Prostate gland (tissue), 2 donors: ENCODE measurements around the gene TP53I13. TPM values are rescaled to one million over a fixed set of nuclear protein-coding genes. Genes with fewer than 3 reads are reported as not detected.

Source experiments
- DNase-seq: peaks from one replicate; pipeline ENCODE4 v3.0.0-alpha.2; 2019; ENCODE audit warnings: low spot score
- H3K27ac ChIP-seq, 2 donors: fragments of 200-600 bp; sonication (generic); 2 replicates each; pipeline ENCODE4 v1.5.1; 2017 to 2019
- H3K27me3 ChIP-seq: fragments of 200-600 bp; sonication (generic); replicated peaks from 2 replicates; pipeline ENCODE4 v1.5.1; 2019; ENCODE audit not compliant: insufficient read depth
- H3K36me3 ChIP-seq, 2 donors: fragments of 200-600 bp; sonication (generic); 1 replicate in 1 of 2; 2 replicates in 1 of 2; pipeline versions ENCODE4 v1.5.1 to v1.8.1; 2017 to 2019
- H3K4me1 ChIP-seq: fragments of 200-600 bp; sonication (generic); replicated peaks from 2 replicates; pipeline ENCODE4 v1.5.1; 2019
- H3K4me3 ChIP-seq, 2 donors: fragments of 200-600 bp; sonication (generic); 2 replicates each; pipeline ENCODE4 v1.5.1; 2017 to 2019
- H3K9me3 ChIP-seq: fragments of 200-600 bp; sonication (generic); 2 replicates; pipeline ENCODE4 v1.5.1; 2017
- CTCF ChIP-seq, 4 experiments: fragments of 200-600 bp in 2 of 4; fragments of 450-650 bp in 2 of 4; sonication (generic) in 2 of 4; IDR thresholded peaks; 1 replicate in 3 of 4; 2 replicates in 1 of 4; pipeline ENCODE4 v1.5.1; 2016 to 2019; ENCODE audit warnings: antibody characterized with exemption in 4 of 4, mild to moderate bottlenecking in 2 of 4, moderate library complexity in 2 of 4
- POLR2A ChIP-seq: fragments of 450-650 bp; IDR thresholded peaks from one replicate; pipeline ENCODE4 v1.6.1; 2016; ENCODE audit warnings: antibody characterized with exemption, mild to moderate bottlenecking
- POLR2AphosphoS5 ChIP-seq: sonication (generic); formaldehyde crosslinking; IDR thresholded peaks from one replicate; pipeline ENCODE4 v1.6.1; 2017; ENCODE audit warnings: antibody characterized with exemption
- WGBS: methylation state at CpG from one replicate; pipeline ENCODE4 v1.1.5; 2018; 5-methylcytosine and 5-hydroxymethylcytosine counted together
- intact Hi-C: fragments of 100-400 bp; cut with DNase I; formaldehyde crosslinking; loops from one replicate; pipeline ENCODE4 v1.14.2; 2022
- total RNA-seq, 2 donors: library from RNA; depleted of rRNA; stranded (reverse); fragments of >200 nt; gene quantifications; one replicate each; pipeline ENCODE4 v1.1.0, GENCODE V29; 2016

TP53I13 gene
- total RNA-seq, 2 donors from 2014 or later: 52.5 to 82.0 TPM

DNA sequence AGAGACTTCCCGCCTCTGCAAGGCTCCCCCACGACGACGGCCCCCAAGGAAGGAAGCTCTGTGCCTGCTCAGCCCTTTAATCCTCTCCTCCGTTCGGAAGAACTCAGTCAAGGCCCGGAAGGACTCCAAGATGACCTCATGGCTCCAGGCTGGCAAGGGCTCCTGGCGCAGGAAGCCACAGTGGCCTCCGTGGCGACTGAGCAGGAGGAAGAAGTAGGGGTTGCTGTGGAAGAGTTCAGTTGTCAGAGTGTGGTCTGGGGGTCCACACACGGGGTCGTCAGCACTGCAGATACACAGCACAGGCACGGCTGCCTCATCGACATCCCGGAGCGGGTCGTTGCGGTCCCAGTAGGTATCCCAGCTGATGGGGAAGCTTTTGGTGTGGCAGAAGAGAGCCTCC lies 5.9 kb upstream of the TP53I13 start:
- Histone ChIP-seq H3K4me3 (no peak overlapping the region), H3K9me3 (no peaks in the 10 kb centered on the region), H3K4me1 (no peaks in the 10 kb centered on the region), H3K36me3 (no peaks in the 10 kb centered on the region), H3K27ac (no peak overlapping the region), H3K27me3 (no peaks in the 10 kb centered on the region)
- 89% methylated on average over 18 of the region's 18 CpGs for WGBS
- no peak for DNase-seq
- intact Hi-C loops: no loop called here
- TF ChIP-seq CTCF (IDR thresholded peaks at IDR 0.05) (no peak), POLR2A (no peak), POLR2AphosphoS5 (no peak)

DNA sequence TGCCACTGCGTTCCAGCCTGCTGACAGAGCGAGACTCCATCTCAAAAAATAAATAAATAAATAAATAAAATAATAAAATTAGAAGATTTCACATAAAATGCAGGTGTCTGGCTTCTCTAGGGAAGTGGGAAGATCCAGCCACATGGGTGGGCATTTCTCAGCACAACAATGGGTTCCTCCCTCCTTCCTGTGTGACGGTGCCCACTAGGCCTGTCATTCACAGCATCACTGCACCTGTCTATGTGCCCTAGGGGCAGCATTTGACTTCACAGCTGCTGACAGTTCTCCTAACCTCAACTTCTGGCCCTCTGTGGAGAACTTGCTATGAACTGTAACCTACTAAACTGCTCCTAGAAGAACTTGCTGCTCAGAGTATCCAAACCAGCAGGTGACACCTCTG lies 4.7 kb upstream of the TP53I13 start:
- H3K27me3 ChIP-seq: no peaks in the 10 kb centered on the region
- intact Hi-C loops: no loop called here
- WGBS: 96% methylated on average over 3 of the region's 3 CpGs
- TF ChIP-seq POLR2A: no peak
- no peak overlapping the region for H3K4me3 ChIP-seq
- no peaks in the 10 kb centered on the region for H3K4me1 ChIP-seq
- no peak for DNase-seq
- H3K9me3 ChIP-seq: no peaks in the 10 kb centered on the region
- no peak overlapping the region for H3K27ac ChIP-seq
- no peaks in the 10 kb centered on the region for H3K36me3 ChIP-seq

GRCh38 chr17:29565643-29566472 lies 2.6 kb upstream of the TP53I13 start:
- intact Hi-C loops: no loop called here
- H3K36me3 ChIP-seq: no peaks in the 10 kb centered on the region
- H3K9me3 ChIP-seq: no peaks in the 10 kb centered on the region
- peak overlapping the region; percentile 61 to 62 for H3K4me3 ChIP-seq
- peaks cover 4% of the 10 kb centered on the region for H3K4me1 ChIP-seq
- TF ChIP-seq POLR2AphosphoS5 (no peak), CTCF (IDR thresholded peaks at IDR 0.05) (no peak), POLR2A (no peak)
- WGBS: 32% methylated on average over 55 of the region's 55 CpGs
- peak; percentile 5 for DNase-seq
- no peaks in the 10 kb centered on the region for H3K27me3 ChIP-seq
- peak overlapping the region; percentile 85 to 90 for H3K27ac ChIP-seq

DNA sequence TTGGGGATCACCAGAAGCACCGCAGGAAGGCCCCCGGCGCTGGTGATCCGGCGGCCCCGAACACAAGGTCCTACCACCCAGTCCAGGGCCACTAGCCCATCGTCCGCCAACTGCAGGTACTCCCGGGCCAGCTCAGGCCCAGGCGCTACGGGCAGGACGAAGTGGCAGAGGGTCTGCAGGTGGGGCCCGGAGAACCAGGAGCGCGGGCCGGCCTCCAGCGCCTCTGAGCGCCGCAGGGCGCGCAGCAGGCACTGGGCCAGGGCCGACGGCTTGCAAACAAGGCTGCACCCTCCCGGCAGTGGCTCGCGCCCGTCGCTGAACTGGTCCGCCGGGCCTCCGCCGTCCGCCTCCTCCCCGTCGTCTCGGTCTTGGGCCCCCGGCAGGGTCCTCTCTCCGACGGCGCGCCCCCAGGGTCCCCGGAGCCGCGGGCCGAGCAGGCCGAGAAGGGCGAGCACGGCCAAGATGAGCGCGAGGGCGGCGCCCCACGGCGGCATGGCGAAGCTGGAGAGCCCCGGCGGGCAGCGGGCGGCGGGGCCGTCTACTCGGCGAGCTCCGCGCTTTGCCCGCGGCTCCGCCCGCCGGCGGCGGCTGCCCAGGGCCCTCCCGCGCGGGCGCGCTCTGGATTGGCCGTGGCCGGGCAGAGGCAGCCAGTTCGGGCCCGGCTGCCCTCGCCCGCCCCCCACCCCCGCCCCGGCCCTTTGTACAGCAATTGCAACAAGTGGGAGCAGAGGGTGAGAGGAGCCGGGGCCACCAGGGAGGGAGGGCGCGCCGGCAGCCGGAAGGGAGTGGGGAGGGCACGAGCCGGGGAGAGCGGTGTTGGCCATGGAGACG lies 1.8 kb upstream of the TP53I13 start, which contains the start of gene ABHD15:
ABHD15 (minus strand) TSS at position 565 of the 831 bp plus-strand sequence; CDS start at position 494, 71 bp downstream.
- Histone ChIP-seq H3K4me3 (peak within 1 kb of the TSS; percentile 61 to 62), H3K9me3 (no peaks in the 10 kb centered on the region), H3K27ac (peak within 1 kb of the TSS; percentile 85 to 90), H3K36me3 (no peaks in the 10 kb centered on the region), H3K27me3 (no peaks in the 10 kb centered on the region), H3K4me1 (peaks cover 4% of the 10 kb centered on the region)
- 6% methylated on average over 46 of the region's 94 CpGs for WGBS
- peak; percentile 53 for DNase-seq
- TF ChIP-seq CTCF (IDR thresholded peaks at IDR 0.05): no peak
- peak; percentile 15 for TF ChIP-seq POLR2A
- intact Hi-C loops: no loop called here

GRCh38 chr17:29567304-29567553 lies 1.3 kb upstream of the TP53I13 start:
- intact Hi-C loops: no loop called here
- WGBS: under 1% methylated on average over 27 of the region's 27 CpGs
- DNase-seq: no peak
- Histone ChIP-seq H3K36me3 (no peaks in the 10 kb centered on the region), H3K27ac (peak overlapping the region; percentile 85 to 90), H3K9me3 (no peaks in the 10 kb centered on the region), H3K27me3 (no peaks in the 10 kb centered on the region), H3K4me3 (peak overlapping the region; percentile 61 to 62), H3K4me1 (peaks cover 4% of the 10 kb centered on the region)
- no peak for TF ChIP-seq CTCF (IDR thresholded peaks at IDR 0.05)
- no peak for TF ChIP-seq POLR2AphosphoS5
